ENCODE data around the gene PEAK1.
"Not testable (repeated sequence)": the region's sequence is repeated elsewhere in the genome, so short reads cannot be mapped to it uniquely, and the experiment has no call there.

PEAK1 gene

DNA sequence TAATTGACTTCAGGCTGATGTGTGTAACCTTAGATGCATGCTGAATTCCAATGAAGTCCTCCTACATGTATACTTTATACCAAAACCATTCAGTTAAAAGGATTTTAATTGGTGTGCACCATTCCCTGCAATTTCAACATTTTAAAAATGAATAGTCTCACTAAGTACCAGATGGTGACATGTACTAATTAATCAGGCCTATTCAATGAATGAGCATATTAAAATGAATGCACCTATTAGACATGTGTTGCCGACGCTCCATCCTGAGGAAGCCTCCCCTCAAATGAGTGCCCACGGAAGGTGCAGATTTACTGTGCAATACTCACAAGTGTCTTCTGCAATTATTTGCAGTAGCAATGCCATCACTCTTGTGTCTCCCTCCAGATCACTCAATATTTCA, 224.3 kb downstream of the PEAK1 start:
- Histone ChIP-seq H3K27ac (no peak overlapping the region), H3K4me3 (no peak overlapping the region)

DNA sequence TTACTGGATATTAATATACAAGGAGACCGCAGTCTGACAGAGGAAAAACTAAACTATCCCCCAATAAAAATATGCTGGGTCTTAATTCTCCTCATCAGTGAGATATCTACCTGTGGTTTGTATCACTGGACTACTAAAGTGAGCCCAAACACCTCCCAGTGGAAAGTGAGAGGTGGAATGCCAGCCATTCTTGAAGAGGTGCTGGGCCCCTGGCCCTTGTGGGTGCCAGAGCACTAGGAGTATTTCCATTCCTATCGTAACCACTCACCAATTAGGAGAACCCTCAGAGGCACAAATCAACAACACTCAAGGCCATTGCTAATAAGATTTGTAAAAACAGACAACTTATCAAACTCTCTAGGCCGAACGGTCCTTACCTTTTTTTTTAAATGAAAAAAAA, 227.5 kb downstream of the PEAK1 start:
- Histone ChIP-seq H3K4me3 (no peak overlapping the region), H3K27ac (no peak overlapping the region)

DNA sequence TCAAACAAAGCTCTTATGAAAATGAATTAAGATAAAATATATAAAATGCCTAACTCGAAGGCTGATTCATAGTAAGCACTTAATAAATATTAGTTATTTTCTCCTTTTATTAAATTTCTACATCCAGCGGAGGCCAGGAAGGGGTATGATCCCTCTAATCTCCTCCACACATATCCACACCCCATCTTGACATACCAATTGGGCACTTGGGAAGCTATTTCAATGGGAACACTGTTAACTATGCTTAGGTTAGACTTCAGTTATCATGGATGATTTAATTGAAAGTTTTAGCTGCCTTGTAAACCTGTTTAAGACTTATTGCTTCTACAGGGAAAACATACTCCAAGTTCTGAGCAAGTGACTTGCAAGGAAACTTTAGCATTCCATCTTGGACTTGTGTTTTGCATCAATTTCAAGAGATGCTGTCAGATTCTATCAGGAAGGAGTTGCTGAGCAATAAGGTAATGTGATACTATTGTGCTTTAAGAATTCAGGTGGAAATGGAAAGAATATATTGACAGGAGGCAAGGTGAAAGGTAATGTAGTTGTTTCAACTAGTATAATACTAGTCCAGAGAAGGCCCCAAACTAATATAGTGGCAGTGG, 228.6 kb downstream of the PEAK1 start:
- H3K27ac ChIP-seq, result no peak overlapping the region

DNA sequence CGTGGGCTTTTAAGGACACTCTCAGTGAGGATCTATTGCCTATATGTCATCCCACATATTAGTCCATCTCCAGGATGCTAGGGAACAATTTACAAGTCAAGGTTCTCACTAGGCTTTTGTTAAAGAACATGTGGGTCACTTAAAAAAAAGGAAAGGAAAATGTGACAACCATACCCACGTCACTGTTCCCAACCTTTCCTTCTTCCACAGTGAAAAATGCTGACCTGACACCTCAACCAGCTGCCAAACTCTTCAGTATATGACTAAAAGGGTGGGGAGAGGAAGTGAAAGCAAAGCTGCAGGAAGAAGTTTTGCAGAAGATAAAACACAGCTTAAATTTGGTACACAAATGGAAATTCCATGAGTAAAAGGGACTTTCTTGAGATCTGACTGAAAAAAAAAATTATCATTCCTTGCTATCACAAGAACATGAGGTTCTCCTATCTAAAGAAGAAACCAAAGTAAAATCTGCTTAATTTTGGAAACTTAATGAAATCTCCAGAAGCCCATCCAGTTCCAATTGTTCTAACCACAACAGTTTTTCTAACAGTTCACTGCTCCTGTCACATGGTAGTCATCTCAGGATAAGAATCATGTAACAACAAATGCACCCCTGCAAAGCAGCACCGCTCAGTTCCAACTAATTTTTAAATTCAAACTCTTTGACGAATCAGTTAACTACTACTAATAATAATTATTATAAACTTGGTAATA, 232.0 kb downstream of the PEAK1 start:
- Histone ChIP-seq H3K27ac (peak overlapping the region in 19 of 21 experiments; percentile 5 to 86 (median 60)), H3K4me3 (no peak overlapping the region)

More for the DNA sequence above, 228.6 kb downstream of the PEAK1 start:
- no peak overlapping the region for H3K4me3 ChIP-seq

DNA sequence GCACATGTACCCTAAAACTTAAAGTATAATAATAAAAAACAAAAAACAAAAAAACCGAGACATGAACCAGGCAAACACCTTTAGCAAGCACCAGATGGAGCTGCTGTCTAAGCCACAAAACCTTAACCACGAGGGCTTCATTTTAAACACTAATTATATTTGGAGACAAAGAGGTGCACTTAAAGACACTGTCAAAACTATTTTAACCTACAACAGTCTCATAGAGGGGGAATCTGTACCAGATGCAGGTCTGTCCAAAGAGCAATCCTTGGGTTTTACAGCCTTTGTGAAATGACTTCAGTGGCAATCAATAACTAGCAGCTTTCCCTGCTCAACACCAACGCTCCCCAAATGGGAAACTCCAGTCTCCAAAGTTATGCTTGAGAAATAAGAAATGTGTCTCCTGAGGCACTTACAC, 233.3 kb downstream of the PEAK1 start:
- Histone ChIP-seq H3K27ac (peak overlapping the region in 16 of 21 experiments; percentile 9 to 86 (median 64)), H3K4me3 (no peak overlapping the region)

DNA sequence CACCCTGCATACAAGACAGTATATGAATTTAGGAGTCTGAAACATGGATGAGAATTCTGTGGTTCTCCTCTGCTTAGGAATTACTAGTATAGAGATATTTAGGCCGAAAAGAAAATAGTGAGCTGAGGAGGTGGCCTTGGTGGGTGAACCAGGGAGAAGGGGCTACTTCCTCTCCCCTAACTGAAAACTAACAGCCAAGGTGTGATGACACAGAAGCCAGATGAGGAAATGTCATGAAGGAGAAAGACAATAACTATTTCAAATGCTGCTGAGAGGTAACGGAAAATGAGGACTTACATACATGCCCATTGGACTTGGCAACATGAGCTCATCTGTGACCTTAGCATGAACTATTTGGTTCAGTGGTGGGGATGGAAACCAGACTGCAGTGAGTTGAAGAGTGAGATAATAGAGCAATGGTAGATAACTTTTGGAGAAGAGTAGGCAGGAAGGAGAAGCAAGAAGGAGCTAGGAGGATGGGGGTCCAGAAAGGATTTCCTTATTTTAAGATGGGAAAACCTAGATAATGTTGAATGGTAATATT, 234.6 kb downstream of the PEAK1 start:
- H3K4me3 ChIP-seq, result no peak overlapping the region
- H3K27ac ChIP-seq, result peak overlapping the region in 1 of 21 experiments; percentile 20

DNA sequence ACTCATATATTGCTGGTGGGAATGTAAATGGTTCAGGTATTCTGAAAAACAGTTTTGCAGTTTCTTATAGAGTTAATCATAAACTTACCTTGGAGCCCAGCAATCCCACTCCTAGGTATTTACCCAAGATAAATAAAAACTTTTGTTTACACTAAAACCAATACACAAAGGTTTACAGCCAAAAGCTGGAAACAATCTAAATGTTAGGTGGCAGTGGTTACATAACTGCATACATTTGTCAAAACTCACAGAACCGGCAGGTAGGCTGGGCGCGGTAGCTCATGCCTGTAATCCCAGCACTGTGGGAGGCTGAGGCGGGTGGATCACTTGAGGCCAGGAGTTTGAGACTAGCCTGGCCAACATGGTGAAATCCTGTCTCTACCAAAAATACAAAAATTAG, 235.6 kb downstream of the PEAK1 start:
- H3K4me3 ChIP-seq, H3K27ac ChIP-seq: not testable (repeated sequence)

DNA sequence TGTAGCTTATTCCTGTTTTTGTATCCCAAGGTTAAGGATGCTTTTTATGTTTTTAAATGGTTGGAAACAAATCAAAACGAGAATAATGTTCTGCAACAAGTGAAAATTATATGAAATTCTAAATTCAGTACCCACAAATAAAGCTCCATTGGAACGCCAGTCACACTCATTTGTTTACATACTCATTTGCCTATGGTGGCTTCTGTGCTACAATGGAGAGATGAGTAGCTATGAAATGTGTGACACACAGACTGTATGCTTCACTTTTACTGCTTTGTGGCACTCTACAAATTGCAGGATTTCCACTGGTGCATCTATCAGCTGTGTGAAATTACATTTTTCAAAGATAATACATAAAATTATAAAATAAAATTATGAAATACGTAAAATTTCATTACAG, 236.8 kb downstream of the PEAK1 start:
- H3K27ac ChIP-seq, result no peak overlapping the region
- H3K4me3 ChIP-seq, result no peak overlapping the region

DNA sequence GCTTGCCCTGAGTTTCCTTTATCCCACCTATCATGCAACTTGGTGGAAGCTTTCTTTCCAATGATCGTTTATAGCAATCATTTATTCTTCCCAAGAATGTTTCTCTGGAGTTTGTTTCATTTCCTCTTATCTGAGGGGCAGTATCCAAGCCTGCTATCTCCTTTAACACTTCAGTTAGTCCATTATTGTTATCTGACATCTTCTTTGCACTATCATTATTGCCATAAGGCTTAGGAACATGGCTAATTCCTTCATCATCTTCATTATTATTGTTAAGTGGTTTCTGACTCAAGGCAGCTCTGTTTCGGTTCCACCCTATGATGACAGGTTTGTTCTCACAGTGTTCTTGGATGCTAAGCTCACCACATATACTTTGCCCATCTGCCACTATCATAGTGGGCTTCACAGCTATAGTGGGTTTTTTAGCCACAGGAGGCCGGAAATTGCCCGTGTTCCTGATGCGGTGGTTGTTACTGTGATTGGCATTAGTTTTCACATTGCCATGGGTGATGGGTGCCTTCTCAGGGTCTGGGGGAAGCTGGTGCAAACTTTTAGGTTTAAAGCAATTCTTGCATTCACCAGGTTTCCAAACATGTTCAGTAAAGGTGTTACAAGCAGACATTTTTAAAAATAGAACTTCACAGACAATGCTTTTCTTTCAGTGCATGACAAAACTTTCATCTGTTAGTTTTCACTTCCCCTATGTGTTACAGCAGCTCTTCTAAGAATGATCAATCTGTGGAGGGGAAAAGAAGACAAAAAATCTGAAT, 238.4 kb downstream of the PEAK1 start:
- Histone ChIP-seq H3K4me3 (no peak overlapping the region), H3K27ac (peak overlapping the region in 3 of 21 experiments; percentile 6 to 82 (median 19))

DNA sequence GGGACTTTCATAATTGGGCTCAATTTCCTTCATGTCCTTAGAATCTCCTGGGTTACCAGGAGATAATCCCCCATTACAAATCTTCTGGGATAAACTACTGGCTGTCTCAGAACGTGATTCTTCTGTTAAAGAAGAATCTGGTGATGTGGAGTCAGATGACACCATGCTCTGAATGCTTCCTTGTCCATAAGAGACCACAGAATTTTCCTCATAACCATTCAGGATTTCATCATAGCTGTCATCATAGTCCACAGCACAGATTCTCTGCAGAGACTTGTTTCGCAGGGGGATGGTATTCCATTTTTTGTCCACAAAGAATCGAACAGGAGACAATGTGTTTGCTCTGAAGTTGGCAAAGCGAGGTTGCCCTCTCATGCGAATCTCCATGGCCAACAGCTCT, 239.1 kb downstream of the PEAK1 start:
- Histone ChIP-seq H3K27ac (peak overlapping the region in 5 of 21 experiments; percentile 2 to 82 (median 8)), H3K4me3 (no peak overlapping the region)

DNA sequence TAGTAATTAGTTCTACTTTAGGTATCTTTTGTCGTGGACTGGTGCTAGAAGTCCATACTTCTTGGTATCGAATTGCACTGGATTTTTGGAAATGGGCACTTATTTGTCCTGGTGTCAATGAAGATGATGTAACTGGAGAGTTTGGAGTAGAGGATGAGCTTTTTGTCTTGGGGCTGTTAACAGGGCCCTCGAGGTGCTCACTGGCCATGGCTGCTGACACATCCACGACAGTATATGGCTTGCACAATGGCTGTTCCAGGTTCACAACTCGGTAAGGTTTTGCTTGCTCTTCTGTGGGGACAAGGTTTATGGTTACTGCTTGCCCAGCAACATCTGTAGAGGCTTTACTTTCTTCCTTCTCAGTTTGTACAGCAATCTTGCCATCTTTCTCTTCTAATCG, 239.6 kb downstream of the PEAK1 start:
- Histone ChIP-seq H3K27ac (peak overlapping the region in 5 of 21 experiments; percentile 2 to 82 (median 8)), H3K4me3 (no peak overlapping the region)

DNA sequence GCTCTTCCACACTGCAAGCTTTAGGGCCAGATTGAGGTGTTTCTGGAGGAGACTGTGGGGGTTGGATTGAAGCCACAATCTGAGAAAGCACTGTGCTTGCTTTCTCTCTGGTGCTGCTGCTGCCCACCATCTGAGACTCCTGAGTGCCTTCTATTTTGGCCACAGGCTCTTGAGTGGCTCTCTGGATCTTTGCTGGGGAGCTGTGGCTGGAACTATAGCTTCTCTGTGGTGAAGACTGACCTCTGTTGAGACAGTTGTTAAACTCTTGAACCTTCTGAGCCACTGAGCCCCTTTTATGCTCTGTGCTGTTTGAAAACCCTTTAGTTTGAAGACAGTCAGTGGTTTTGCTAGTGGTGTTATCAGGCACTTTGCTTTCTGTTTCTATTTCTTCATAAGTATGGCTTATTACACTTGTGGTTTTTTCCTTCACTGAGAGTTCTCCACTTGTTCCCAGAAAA, 240.3 kb downstream of the PEAK1 start:
- Histone ChIP-seq H3K27ac (peak overlapping the region in 7 of 21 experiments; percentile 4 to 82 (median 54)), H3K4me3 (no peak overlapping the region)

DNA sequence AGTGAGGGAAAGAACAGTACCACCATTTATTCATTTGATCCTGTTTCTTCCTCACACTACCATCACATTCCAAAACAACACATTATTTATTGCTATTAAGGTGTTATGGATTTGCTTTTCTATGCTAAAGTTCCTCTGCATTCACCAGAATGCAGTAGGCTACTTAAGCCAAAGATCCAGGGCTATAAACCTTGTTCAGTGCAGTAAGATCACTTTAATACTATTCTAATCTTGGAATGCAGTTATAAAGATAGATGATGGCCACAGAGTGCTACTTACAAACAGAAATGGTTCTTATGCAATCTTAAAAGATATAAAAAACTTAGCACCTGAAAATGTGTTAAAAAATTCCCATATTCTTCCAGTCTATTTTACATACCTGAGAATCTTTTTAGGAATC, 241.5 kb downstream of the PEAK1 start:
- Histone ChIP-seq H3K4me3 (no peak overlapping the region), H3K27ac (peak overlapping the region in 2 of 21 experiments; percentile 4 to 82)

DNA sequence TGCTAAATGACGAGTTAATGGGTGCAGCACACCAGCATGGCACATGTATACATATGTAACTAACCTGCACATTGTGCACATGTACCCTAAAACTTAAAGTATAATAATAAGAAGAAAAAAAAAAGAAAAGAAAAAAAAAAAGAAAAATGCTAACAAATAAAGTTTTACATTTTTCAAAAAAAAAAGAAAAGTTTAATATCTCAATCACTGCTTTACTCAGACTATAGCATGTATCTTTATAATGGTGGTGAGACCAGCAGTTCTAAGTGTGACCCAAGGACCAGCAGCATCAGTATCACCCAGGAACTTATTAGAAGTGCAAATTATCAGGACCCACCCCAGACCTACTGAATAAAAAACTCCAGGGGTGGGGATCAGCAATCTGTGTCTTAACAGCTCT, 243.8 kb downstream of the PEAK1 start:
- H3K4me3 ChIP-seq, H3K27ac ChIP-seq: not testable (repeated sequence)

DNA sequence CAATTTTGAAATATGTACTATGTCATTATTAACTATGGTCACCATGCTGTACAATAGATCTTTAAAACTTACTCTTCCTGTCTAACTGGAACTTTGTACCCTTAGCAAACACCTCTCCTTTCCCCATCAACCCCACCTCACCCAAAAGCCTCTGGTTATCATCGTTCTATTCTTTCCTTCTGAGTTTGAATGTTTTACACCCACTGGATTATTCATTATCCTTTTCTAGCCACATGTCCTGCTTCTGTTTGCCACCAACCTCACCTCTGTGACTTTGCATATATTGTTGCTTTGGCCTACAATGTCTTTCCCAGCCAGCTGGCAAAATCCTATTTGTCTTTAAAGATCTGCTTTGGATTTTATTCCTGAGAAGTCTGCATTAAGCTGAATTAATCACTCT, 246.4 kb downstream of the PEAK1 start:
- Histone ChIP-seq H3K27ac (no peak overlapping the region), H3K4me3 (no peak overlapping the region)

DNA sequence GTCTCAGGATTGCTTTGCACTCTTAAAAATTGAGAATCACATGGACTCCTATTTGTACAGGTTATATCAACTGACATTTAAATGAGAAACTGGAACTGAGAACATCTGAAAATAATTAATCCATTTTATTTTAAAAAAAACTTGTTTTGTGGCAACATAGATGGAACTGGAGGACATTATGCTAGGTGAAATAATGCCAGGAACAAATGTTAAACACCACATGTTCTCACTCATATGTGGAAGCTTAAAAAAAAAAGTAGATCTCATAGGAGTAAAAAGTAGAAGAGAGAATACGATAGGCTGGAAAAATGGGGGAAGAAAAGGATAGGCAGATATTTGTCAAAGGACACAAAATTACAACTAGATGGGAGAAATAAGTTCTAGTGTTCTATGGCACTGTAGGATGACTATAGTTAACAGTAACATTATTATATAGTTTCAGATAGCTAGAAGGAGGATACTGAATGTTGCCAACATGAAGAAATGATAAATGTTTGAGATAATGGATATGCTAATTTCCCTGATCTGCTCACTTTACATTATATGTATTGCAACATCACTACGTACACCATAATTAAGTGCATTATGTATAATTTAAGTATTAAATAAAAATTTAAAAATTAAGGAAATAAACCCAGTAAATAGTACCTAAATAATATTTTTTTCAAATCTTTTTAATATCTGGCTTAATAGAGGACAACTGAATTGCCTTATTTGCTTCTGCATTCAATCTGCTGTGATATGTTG, 248.5 kb downstream of the PEAK1 start:
- Histone ChIP-seq H3K27ac (no peak overlapping the region), H3K4me3 (no peak overlapping the region)

DNA sequence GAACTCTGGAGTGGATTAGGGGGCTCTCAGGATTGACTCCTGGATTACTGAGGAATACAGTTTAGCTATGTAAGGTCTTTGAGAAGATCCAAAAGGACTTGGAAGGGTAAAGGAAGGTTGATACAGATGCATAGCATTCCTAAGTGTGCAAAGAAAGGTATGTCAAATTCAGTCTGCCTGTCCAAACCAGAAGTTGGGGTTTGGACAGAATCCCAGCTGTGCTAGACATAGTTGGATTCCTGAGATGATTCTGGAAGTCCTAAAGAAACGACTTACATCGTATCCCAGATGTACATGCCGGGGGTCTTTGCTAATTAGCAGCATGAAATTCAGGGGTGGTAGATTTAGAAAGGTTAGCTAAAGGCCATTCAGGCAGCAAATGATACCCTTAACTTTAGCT, 251.3 kb downstream of the PEAK1 start:
- Histone ChIP-seq H3K27ac (peak overlapping the region in 4 of 21 experiments; percentile 5 to 27 (median 10)), H3K4me3 (no peak overlapping the region)

DNA sequence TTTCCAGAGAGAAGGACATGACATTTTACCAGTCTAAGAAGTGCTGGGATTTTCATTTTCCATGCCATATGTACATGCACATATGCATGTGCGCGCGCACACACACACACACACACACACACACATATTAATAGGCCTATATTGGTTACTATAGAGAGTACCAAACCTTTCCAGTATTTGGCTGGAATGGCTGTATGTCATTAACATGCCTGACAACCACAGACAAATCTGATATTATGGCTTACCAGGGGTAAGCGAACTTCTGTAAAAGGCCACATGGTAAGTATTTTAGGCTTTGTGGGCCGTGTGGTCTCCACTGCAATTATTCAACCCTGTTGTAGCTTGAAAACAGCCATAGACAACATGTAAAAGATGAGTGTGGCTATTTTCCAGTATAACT, 251.8 kb downstream of the PEAK1 start:
- Histone ChIP-seq H3K27ac (peak overlapping the region in 4 of 21 experiments; percentile 5 to 27 (median 10)), H3K4me3 (no peak overlapping the region)

DNA sequence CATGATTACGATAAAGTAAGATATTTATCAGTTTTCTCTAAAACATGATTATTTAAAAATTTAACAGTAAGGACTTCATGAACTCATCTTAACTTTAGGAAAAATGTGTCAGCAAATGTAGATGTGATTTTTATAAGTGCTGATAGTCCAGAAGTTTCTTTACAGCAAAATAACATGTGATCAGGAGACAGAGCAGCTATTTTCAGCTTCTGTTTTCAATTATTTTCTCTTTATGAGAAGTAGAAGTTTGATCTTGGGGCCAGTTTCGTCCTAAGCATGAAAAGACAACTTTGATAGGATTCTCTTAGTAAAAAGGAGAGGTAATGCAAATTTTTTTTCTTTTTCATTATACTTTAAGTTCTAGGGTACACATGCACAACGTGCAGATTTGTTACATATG, 252.5 kb downstream of the PEAK1 start:
- H3K27ac ChIP-seq, result peak overlapping the region in 1 of 21 experiments; percentile 44
- H3K4me3 ChIP-seq, result no peak overlapping the region
